ENCODE results near the gene SIK3.

GRCh38 chr11:116881143-116881542, 217.1 kb downstream of the SIK3 start:
- TF ChIP-seq CTCF (conservative IDR thresholded peaks at IDR 0.05; ENCODE audit: low read depth in 2 of 2) (no peak), POLR2AphosphoS5 (IDR thresholded peaks at IDR 0.05; ENCODE audit: low read depth) (no peak), REST (IDR thresholded peaks at IDR 0.05; ENCODE audit: unreplicated experiment) (no peak), EZH2 (IDR thresholded peaks at IDR 0.05; ENCODE audit: low read depth, unreplicated experiment) (no peak), ETS1 (IDR thresholded peaks at IDR 0.05) (no peak), EZH2phosphoT487 (IDR thresholded peaks at IDR 0.05; ENCODE audit: unreplicated experiment) (no peak), JUNB (IDR thresholded peaks at IDR 0.05; ENCODE audit: unreplicated experiment) (no peak)

Data from GM23338 (cell line).